GM10248 (cell line): ENCODE data around the gene FGF9.

ENCODE experiments used
- CTCF ChIA-PET: fragments of 300-600 bp; sonication (Branson Sonifier 250); formaldehyde crosslinking; extraction: SDS; loops from one replicate; lab custom pipeline; 2021; ENCODE audit warnings: antibody characterized with exemption; lab: Yijun Ruan, JAX
- POLR2A ChIA-PET: fragments of 350-650 bp; sonication (Branson Sonifier 250); formaldehyde crosslinking; extraction: SDS; loops from one replicate; lab custom pipeline; 2020; ENCODE audit warnings: antibody characterized with exemption; lab: Yijun Ruan, JAX
- DNase-seq: peaks from one replicate; pipeline ENCODE4 v3.0.0; 2012; ENCODE audit errors: extremely low spot score
- CTCF ChIP-seq: IDR thresholded peaks from 2 replicates; pipeline ENCODE4 v1.5.1; 2012; ENCODE audit warnings: mild to moderate bottlenecking, low read depth; ENCODE audit errors: extremely low read depth, missing control alignments, control extremely low read depth

Gene FGF9

DNA sequence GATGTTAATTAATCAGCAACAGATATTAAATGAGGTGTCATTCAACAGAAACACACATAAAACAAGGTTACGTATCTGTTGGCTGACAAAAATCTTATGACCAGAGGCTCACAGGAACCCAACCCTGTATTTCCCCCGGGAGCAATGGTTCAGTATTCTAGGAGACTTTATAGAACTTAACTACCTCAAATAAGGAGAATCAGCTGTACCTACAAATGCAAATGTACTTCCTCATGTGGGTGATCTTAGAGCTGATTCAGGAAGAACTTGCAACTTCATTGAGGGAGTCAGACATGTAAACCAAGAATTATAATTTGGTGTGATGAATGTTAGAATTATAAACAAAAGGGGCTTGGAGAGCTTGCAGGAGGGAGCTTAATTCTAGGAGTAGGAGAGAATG is 20.1 kb downstream of the FGF9 start:
- ChIA-PET POLR2A (no interaction called here), CTCF (no interaction called here)
- no peak for TF ChIP-seq CTCF
- DNase-seq: no peak

GRCh38 chr13:21691500-21691899 is 20.6 kb downstream of the FGF9 start:
- POLR2A ChIA-PET: no interaction called here
- CTCF ChIA-PET: no interaction called here
- TF ChIP-seq CTCF: no peak
- DNase-seq: no peak

- POLR2A ChIA-PET: no interaction called here
- DNase-seq: no peak
- TF ChIP-seq CTCF: no peak
- CTCF ChIA-PET: interaction anchor here (0.6 kb wide), 1 partner anchor 1109 kb away, joined by 3 read pairs; no protein-coding TSS in a partner anchor
Measured at GRCh38 chr13:21691928-21692327, 21.1 kb downstream of the FGF9 start.

- TF ChIP-seq CTCF: no peak
- DNase-seq: no peak
- CTCF ChIA-PET: interaction anchor here (1.3 kb wide), 1 partner anchor 11 kb away, joined by 3 read pairs; no protein-coding TSS in a partner anchor
- POLR2A ChIA-PET: no interaction called here
Measured at GRCh38 chr13:21694831-21695230, 24.0 kb downstream of the FGF9 start.

- ChIA-PET CTCF (interaction anchor here (1.3 kb wide), 1 partner anchor 11 kb away, joined by 3 read pairs; no protein-coding TSS in a partner anchor), POLR2A (no interaction called here)
- no peak for DNase-seq
- no peak for TF ChIP-seq CTCF
Measured at GRCh38 chr13:21695546-21695945, 24.7 kb downstream of the FGF9 start.

DNA sequence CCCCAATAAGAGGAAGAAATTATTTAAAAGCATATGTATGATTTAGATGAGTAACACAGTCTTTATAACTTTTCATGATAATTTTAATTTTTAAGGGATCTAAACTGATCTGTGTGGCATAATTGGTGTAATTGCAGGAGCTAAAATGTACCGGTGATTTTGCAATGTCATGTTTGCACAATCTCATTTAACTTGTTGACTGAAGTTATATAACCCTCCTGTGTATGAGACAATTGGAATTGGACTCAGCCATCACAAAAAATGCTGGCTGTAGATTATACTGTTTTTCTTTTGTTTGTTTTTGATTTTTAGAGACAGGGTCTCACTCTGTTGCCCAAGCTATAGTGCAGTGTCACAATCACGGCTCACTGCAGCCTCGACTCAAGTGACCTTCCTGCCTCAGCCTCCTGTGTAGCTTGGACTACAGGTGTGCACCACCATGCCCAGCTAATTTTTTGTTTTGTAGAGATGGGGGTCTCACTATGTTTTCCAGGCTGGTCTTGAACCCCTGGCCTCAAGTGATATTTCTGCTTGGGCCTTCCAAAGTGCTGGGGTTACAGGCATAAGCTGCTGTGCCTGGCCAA is 26.1 kb downstream of the FGF9 start:
- TF ChIP-seq CTCF: no peak
- ChIA-PET POLR2A (no interaction called here), CTCF (no interaction called here)
- no peak for DNase-seq
